ENCODE measurements around the gene AFAP1L1.

Gene AFAP1L1

GRCh38 chr5:149376711-149377447 lies 105.2 kb downstream of the AFAP1L1 start:
- no peaks in the 10 kb centered on the region for H3K9me3 ChIP-seq
- no peak overlapping the region for H3K27ac ChIP-seq
- no peaks in the 10 kb centered on the region for H3K36me3 ChIP-seq
- H3K4me3 ChIP-seq (ENCODE audit: low read depth in 1 of 2, low read length in 1 of 2) = no peak overlapping the region
- H3K27me3 ChIP-seq = no peaks in the 10 kb centered on the region
- TF ChIP-seq CTCF (IDR thresholded peaks at IDR 0.05) = no peak
- peaks cover 0 to 3% of the 10 kb centered on the region in 2 experiments for H3K4me1 ChIP-seq (ENCODE audit: control insufficient read depth in 1 of 2, insufficient read depth in 1 of 2, low read depth in 1 of 2, low read length in 1 of 2)

GRCh38 chr5:149378241-149378820 lies 106.7 kb downstream of the AFAP1L1 start:
- H3K36me3 ChIP-seq = no peaks in the 10 kb centered on the region

GRCh38 chr5:149379177-149379761 lies 107.6 kb downstream of the AFAP1L1 start, which contains the start of gene IL17B:
TSS of gene IL17B (minus strand) at chr5:149379292. CDS start at chr5:149379225, 67 bp downstream.
- Histone ChIP-seq H3K27me3 (no peaks in the 10 kb centered on the region), H3K4me1 (ENCODE audit: control insufficient read depth in 1 of 2, insufficient read depth in 1 of 2, low read depth in 1 of 2, low read length in 1 of 2) (peaks cover 0 to 5% of the 10 kb centered on the region in 2 experiments), H3K9me3 (no peaks in the 10 kb centered on the region), H3K36me3 (no peaks in the 10 kb centered on the region), H3K27ac (no peak within 1 kb of the TSS), H3K4me3 (ENCODE audit: low read depth in 1 of 2, low read length in 1 of 2) (no peak within 1 kb of the TSS)
- TF ChIP-seq CTCF (IDR thresholded peaks at IDR 0.05) = no peak

More at GRCh38 chr5:149378241-149378820, 106.7 kb downstream of the AFAP1L1 start:
- H3K9me3 ChIP-seq = no peaks in the 10 kb centered on the region
- no peak for TF ChIP-seq CTCF (IDR thresholded peaks at IDR 0.05)
- no peak overlapping the region for H3K27ac ChIP-seq
- no peaks in the 10 kb centered on the region for H3K27me3 ChIP-seq
- no peak overlapping the region for H3K4me3 ChIP-seq (ENCODE audit: low read depth in 1 of 2, low read length in 1 of 2)
- peaks cover 0 to 5% of the 10 kb centered on the region in 2 experiments for H3K4me1 ChIP-seq (ENCODE audit: control insufficient read depth in 1 of 2, insufficient read depth in 1 of 2, low read depth in 1 of 2, low read length in 1 of 2)

GRCh38 chr5:149379818-149380374 lies 108.2 kb downstream of the AFAP1L1 start:
- Histone ChIP-seq H3K4me3 (ENCODE audit: low read depth in 1 of 2, low read length in 1 of 2) (no peak overlapping the region), H3K27me3 (no peaks in the 10 kb centered on the region), H3K4me1 (ENCODE audit: control insufficient read depth in 1 of 2, insufficient read depth in 1 of 2, low read depth in 1 of 2, low read length in 1 of 2) (peaks cover 0 to 5% of the 10 kb centered on the region in 2 experiments), H3K27ac (no peak overlapping the region), H3K9me3 (no peaks in the 10 kb centered on the region), H3K36me3 (no peaks in the 10 kb centered on the region)
- TF ChIP-seq CTCF (IDR thresholded peaks at IDR 0.05) = no peak

GRCh38 chr5:149380466-149381121 lies 108.9 kb downstream of the AFAP1L1 start:
- no peaks in the 10 kb centered on the region for H3K36me3 ChIP-seq
- H3K27ac ChIP-seq = no peak overlapping the region
- TF ChIP-seq CTCF (IDR thresholded peaks at IDR 0.05) = no peak
- peaks cover 0 to 5% of the 10 kb centered on the region in 2 experiments for H3K4me1 ChIP-seq (ENCODE audit: control insufficient read depth in 1 of 2, insufficient read depth in 1 of 2, low read depth in 1 of 2, low read length in 1 of 2)
- no peaks in the 10 kb centered on the region for H3K27me3 ChIP-seq
- no peaks in the 10 kb centered on the region for H3K9me3 ChIP-seq
- H3K4me3 ChIP-seq (ENCODE audit: low read depth in 1 of 2, low read length in 1 of 2) = no peak overlapping the region

Data from neutrophil (primary cell).